ENCODE results near the gene FAM210B.

FAM210B gene

GRCh38 chr20:56362833-56363413, 4.1 kb downstream of the FAM210B start:
- Histone ChIP-seq H3K9me2 (replicated peaks; ENCODE audit: control insufficient read depth, low read length) (no peaks in the 10 kb centered on the region), H3K9me3 (ENCODE audit: control insufficient read depth, insufficient read depth, low read length) (no peaks in the 10 kb centered on the region), H3K36me3 (ENCODE audit: control insufficient read depth, low read length) (no peaks in the 10 kb centered on the region), H3K79me2 (ENCODE audit: control insufficient read depth, low read length) (no peaks in the 10 kb centered on the region), H3K27me3 (ENCODE audit: control insufficient read depth, low read length) (peaks cover 6% of the 10 kb centered on the region), H3F3A (ENCODE audit: control insufficient read depth, insufficient read depth) (no peaks in the 10 kb centered on the region), H4K20me1 (ENCODE audit: control insufficient read depth, insufficient read depth, low read depth, low read length) (no peaks in the 10 kb centered on the region), H3K27ac (ENCODE audit: low read depth, low read length) (no peak overlapping the region), H3K4me1 (ENCODE audit: control insufficient read depth, low read length) (peaks cover 5% of the 10 kb centered on the region; the same call in 1 of the 2 replicates), H3K4me3 (ENCODE audit: low read length) (no peak overlapping the region), H3K4me2 (ENCODE audit: low read length) (no peak overlapping the region)
- TF ChIP-seq CTCF (IDR thresholded peaks at IDR 0.05; ENCODE audit: low read depth, low read length, poor library complexity, severe bottlenecking) (no peak), EZH2phosphoT487 (IDR thresholded peaks at IDR 0.05; ENCODE audit: borderline replicate concordance, low read length) (no peak)

GRCh38 chr20:56363491-56363890, 4.7 kb downstream of the FAM210B start:
- Histone ChIP-seq H3K79me2 (ENCODE audit: control insufficient read depth, low read length) (no peaks in the 10 kb centered on the region), H3K9me2 (replicated peaks; ENCODE audit: control insufficient read depth, low read length) (no peaks in the 10 kb centered on the region), H3K9me3 (ENCODE audit: control insufficient read depth, insufficient read depth, low read length) (no peaks in the 10 kb centered on the region), H3K27me3 (ENCODE audit: control insufficient read depth, low read length) (peaks cover 3% of the 10 kb centered on the region), H3K4me2 (ENCODE audit: low read length) (no peak overlapping the region), H3K4me1 (ENCODE audit: control insufficient read depth, low read length) (peaks cover 5% of the 10 kb centered on the region; the same call in 1 of the 2 replicates), H3K27ac (ENCODE audit: low read depth, low read length) (no peak overlapping the region), H4K20me1 (ENCODE audit: control insufficient read depth, insufficient read depth, low read depth, low read length) (no peaks in the 10 kb centered on the region), H3F3A (ENCODE audit: control insufficient read depth, insufficient read depth) (peaks cover 5% of the 10 kb centered on the region), H3K36me3 (ENCODE audit: control insufficient read depth, low read length) (peaks cover under 1% of the 10 kb centered on the region), H3K4me3 (ENCODE audit: low read length) (no peak overlapping the region)
- no peak for TF ChIP-seq CTCF (IDR thresholded peaks at IDR 0.05; ENCODE audit: low read depth, low read length, poor library complexity, severe bottlenecking)
- TF ChIP-seq EZH2phosphoT487 (IDR thresholded peaks at IDR 0.05; ENCODE audit: borderline replicate concordance, low read length) = no peak

- no peaks in the 10 kb centered on the region for H3K9me3 ChIP-seq (ENCODE audit: control insufficient read depth, insufficient read depth, low read length)
- peaks cover 18% of the 10 kb centered on the region for H3F3A ChIP-seq (ENCODE audit: control insufficient read depth, insufficient read depth)
- no peaks in the 10 kb centered on the region for H4K20me1 ChIP-seq (ENCODE audit: control insufficient read depth, insufficient read depth, low read depth, low read length)
- no peaks in the 10 kb centered on the region for H3K4me1 ChIP-seq (ENCODE audit: control insufficient read depth, low read length)
- H3K36me3 ChIP-seq (ENCODE audit: control insufficient read depth, low read length) = peaks cover 48% of the 10 kb centered on the region
- no peaks in the 10 kb centered on the region for H3K9me2 ChIP-seq (replicated peaks; ENCODE audit: control insufficient read depth, low read length)
- H3K79me2 ChIP-seq (ENCODE audit: control insufficient read depth, low read length) = peaks cover 10% of the 10 kb centered on the region
- H3K27me3 ChIP-seq (ENCODE audit: control insufficient read depth, low read length) = no peaks in the 10 kb centered on the region; the same call in 1 of the 2 replicates
- no peak for TF ChIP-seq EZH2phosphoT487 (IDR thresholded peaks at IDR 0.05; ENCODE audit: borderline replicate concordance, low read length)
- no peak for TF ChIP-seq CTCF (IDR thresholded peaks at IDR 0.05; ENCODE audit: low read depth, low read length, poor library complexity, severe bottlenecking)
- H3K4me3 ChIP-seq (ENCODE audit: low read length) = no peak overlapping the region
- no peak overlapping the region for H3K27ac ChIP-seq (ENCODE audit: low read depth, low read length)
- H3K4me2 ChIP-seq (ENCODE audit: low read length) = no peak overlapping the region
Measured at GRCh38 chr20:56368351-56369134, 9.8 kb downstream of the FAM210B start.
